Neural crest cell (in vitro differentiated cells): ENCODE results near the gene SDSL. TPM values are rescaled to one million over a fixed set of nuclear protein-coding genes. Genes with fewer than 3 reads are reported as not detected.

ENCODE experiments used
- DNase-seq: peaks from one replicate; pipeline ENCODE4 v3.0.0; 2021; ENCODE audit warnings: low read depth, mixed read lengths, low spot score
- H3K27ac Mint-ChIP-seq: one replicate; pipeline ENCODE4 v1.8.0; 2021; ENCODE audit warnings: mild to moderate bottlenecking, mixed read lengths; ENCODE audit not compliant: unreplicated experiment
- H3K27me3 Mint-ChIP-seq: 2 replicates; pipeline ENCODE4 v1.8.0; 2021; ENCODE audit warnings: low read depth, mild to moderate bottlenecking, mixed read lengths
- H3K36me3 Mint-ChIP-seq: 2 replicates; pipeline ENCODE4 v1.8.0; 2021; ENCODE audit warnings: low read depth, mild to moderate bottlenecking, mixed read lengths
- H3K4me1 Mint-ChIP-seq: 2 replicates; pipeline ENCODE4 v1.8.0; 2021; ENCODE audit warnings: mixed read lengths
- H3K4me3 Mint-ChIP-seq: one replicate; pipeline ENCODE4 v1.8.0; 2021; ENCODE audit warnings: mild to moderate bottlenecking, mixed read lengths
- H3K9me3 Mint-ChIP-seq: 2 replicates; pipeline ENCODE4 v1.8.0; 2021; ENCODE audit warnings: mixed read lengths
- CTCF ChIP-seq: fragments of 200-600 bp; sonication (generic); conservative IDR thresholded peaks from 2 replicates; pipeline ENCODE4 v1.5.0; 2021; ENCODE audit warnings: antibody characterized with exemption, mild to moderate bottlenecking
- total RNA-seq: library from RNA; stranded (reverse); gene quantifications from 2 replicates; pipeline ENCODE4 v1.2.1, GENCODE V29; 2021

SDSL gene
- total RNA-seq, 1 donor from 2014 or later = 1.5 TPM

GRCh38 chr12:113436993-113437728, 15.0 kb downstream of the SDSL start:
- no peaks in the 10 kb centered on the region for H3K9me3 Mint-ChIP-seq
- no peak overlapping the region for H3K27ac Mint-ChIP-seq
- no peaks in the 10 kb centered on the region for H3K36me3 Mint-ChIP-seq
- H3K4me1 Mint-ChIP-seq = no peaks in the 10 kb centered on the region
- peaks cover 17% of the 10 kb centered on the region for H3K27me3 Mint-ChIP-seq
- no peak for DNase-seq
- TF ChIP-seq CTCF = no peak
- H3K4me3 Mint-ChIP-seq = no peak overlapping the region

GRCh38 chr12:113437729-113438100, 15.5 kb downstream of the SDSL start:
- DNase-seq = no peak
- Mint-ChIP-seq H3K27ac (no peak overlapping the region), H3K9me3 (no peaks in the 10 kb centered on the region), H3K27me3 (peaks cover 20% of the 10 kb centered on the region), H3K4me3 (no peak overlapping the region), H3K4me1 (no peaks in the 10 kb centered on the region), H3K36me3 (no peaks in the 10 kb centered on the region)
- TF ChIP-seq CTCF = no peak

GRCh38 chr12:113438523-113439300, 16.5 kb downstream of the SDSL start:
- Mint-ChIP-seq H3K4me1 (no peaks in the 10 kb centered on the region), H3K36me3 (no peaks in the 10 kb centered on the region), H3K27me3 (peaks cover 23% of the 10 kb centered on the region), H3K4me3 (no peak overlapping the region), H3K9me3 (no peaks in the 10 kb centered on the region), H3K27ac (no peak overlapping the region)
- no peak for TF ChIP-seq CTCF
- DNase-seq = no peak

GRCh38 chr12:113439301-113439597, 17.1 kb downstream of the SDSL start:
- H3K27me3 Mint-ChIP-seq = peaks cover 25% of the 10 kb centered on the region
- no peaks in the 10 kb centered on the region for H3K36me3 Mint-ChIP-seq
- H3K4me1 Mint-ChIP-seq = no peaks in the 10 kb centered on the region
- H3K27ac Mint-ChIP-seq = no peak overlapping the region
- no peaks in the 10 kb centered on the region for H3K9me3 Mint-ChIP-seq
- no peak for DNase-seq
- no peak for TF ChIP-seq CTCF
- H3K4me3 Mint-ChIP-seq = no peak overlapping the region

- DNase-seq = peak; percentile 73
- Mint-ChIP-seq H3K36me3 (no peaks in the 10 kb centered on the region), H3K27ac (no peak overlapping the region), H3K9me3 (no peaks in the 10 kb centered on the region), H3K4me3 (no peak overlapping the region), H3K4me1 (no peaks in the 10 kb centered on the region), H3K27me3 (peaks cover 28% of the 10 kb centered on the region)
- TF ChIP-seq CTCF = peak; percentile 80
Measured at GRCh38 chr12:113439606-113440030, 17.4 kb downstream of the SDSL start.
